H1 (cell line): Measurements from ENCODE around the gene STK40. TPM values are rescaled to one million over a fixed set of nuclear protein-coding genes. Genes with fewer than 3 reads are reported as not detected.

Source experiments
- ASH2L ChIP-seq: fragments of 200-600, 300-600 bp; sonication (generic); IDR thresholded peaks from one replicate; pipeline ENCODE4 v1.7.1; 2017; ENCODE audit warnings: low read length
- CHD1 ChIP-seq: IDR thresholded peaks from 2 replicates; pipeline ENCODE4 v1.6.1; 2012; ENCODE audit warnings: low read depth, low read length, improper control_type of control experiment
- JUND ChIP-seq: IDR thresholded peaks from 2 replicates; pipeline ENCODE4 v1.6.1; 2011; ENCODE audit warnings: mild to moderate bottlenecking, improper control_type of control experiment, low read length
- SIX5 ChIP-seq: IDR thresholded peaks from 2 replicates; pipeline ENCODE4 v1.6.1; 2011; ENCODE audit warnings: mild to moderate bottlenecking, low read depth, low read length
- SUZ12 ChIP-seq: fragments of 200-600 bp; sonication (generic); IDR thresholded peaks from 2 replicates; pipeline ENCODE4 v1.6.1; 2012; ENCODE audit warnings: mild to moderate bottlenecking, inconsistent platforms, low read length, moderate library complexity, mixed read lengths
- polyA plus RNA-seq, 7 experiments: library from polyadenylated mRNA; depleted of rRNA in 3 of 7; stranded (reverse) in 5 of 7; unstranded in 2 of 7; fragments of >200 nt in 5 of 7; fragments of 200-250 nt in 2 of 7; gene quantifications; 1 replicate in 5 of 7; 2 replicates in 1 of 7; 4 replicates in 1 of 7; pipeline versions ENCODE4 v1.2.1 to v1.2.3, GENCODE V29; 2011 to 2013; ENCODE audit warnings: missing spikeins in 2 of 7, mixed read lengths in 2 of 7
- total RNA-seq: library from RNA; stranded (reverse); fragmentation: NEBNext Ultra II Directional; extraction: Animal tissue kit (Norgen Biotek cat#: 25700); gene quantifications from 2 replicates; pipeline ENCODE4 v1.2.1, GENCODE V29; 2021
- TF ChIP-seq, protein P1 (sequence below): IDR thresholded peaks from 2 replicates; pipeline ENCODE4 v1.6.1; 2012; ENCODE audit warnings: low read length, inconsistent platforms
- TF ChIP-seq, protein P2 (sequence below): IDR thresholded peaks from 2 replicates; pipeline ENCODE4 v1.6.1; 2012; ENCODE audit warnings: inconsistent platforms

STK40 gene
- total and polyA plus RNA-seq, 2 of the 8 experiments (the other 6 are each of a cell fraction or from before 2014, with no cell fraction given): 13.6 to 28.6 TPM

DNA sequence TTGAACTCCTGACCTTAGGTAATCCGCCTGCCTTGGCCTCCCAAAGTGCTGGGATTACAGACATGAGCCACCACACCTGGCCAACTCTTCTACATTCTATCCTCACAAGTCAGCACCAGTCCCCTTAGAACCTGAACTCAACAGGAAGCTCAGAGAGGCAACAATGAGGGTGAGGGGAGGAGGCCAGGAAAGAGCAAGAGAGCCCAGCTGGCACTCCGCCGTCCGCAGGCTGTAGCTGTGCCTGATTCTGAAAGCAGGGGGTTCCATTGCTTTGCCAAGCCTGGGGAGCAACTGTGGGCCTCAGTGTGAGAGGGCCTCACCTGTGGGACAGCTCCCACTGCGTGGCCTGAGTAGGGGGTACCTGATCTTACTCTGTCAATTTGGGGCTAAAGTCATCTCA, 18.7 kb downstream of the STK40 start (continued):
- TF ChIP-seq SIX5 (no peak), SUZ12 (no peak), ASH2L (no peak), CHD1 (no peak), JUND (no peak)
- TF ChIP-seq, protein P1, sequence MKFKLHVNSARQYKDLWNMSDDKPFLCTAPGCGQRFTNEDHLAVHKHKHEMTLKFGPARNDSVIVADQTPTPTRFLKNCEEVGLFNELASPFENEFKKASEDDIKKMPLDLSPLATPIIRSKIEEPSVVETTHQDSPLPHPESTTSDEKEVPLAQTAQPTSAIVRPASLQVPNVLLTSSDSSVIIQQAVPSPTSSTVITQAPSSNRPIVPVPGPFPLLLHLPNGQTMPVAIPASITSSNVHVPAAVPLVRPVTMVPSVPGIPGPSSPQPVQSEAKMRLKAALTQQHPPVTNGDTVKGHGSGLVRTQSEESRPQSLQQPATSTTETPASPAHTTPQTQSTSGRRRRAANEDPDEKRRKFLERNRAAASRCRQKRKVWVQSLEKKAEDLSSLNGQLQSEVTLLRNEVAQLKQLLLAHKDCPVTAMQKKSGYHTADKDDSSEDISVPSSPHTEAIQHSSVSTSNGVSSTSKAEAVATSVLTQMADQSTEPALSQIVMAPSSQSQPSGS: no peak
- TF ChIP-seq, protein P2, sequence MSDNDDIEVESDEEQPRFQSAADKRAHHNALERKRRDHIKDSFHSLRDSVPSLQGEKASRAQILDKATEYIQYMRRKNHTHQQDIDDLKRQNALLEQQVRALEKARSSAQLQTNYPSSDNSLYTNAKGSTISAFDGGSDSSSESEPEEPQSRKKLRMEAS: no peak
